ENCODE data around the gene DPP10.

GRCh38 chr2:114534116-114535084 lies 92.0 kb downstream of the DPP10 start:
- no peak for TF ChIP-seq POLR2A (IDR thresholded peaks at IDR 0.05)
- no peak for TF ChIP-seq CTCF (IDR thresholded peaks at IDR 0.05)
